Measurements from ENCODE around the gene PLEKHA1.

Gene PLEKHA1

DNA sequence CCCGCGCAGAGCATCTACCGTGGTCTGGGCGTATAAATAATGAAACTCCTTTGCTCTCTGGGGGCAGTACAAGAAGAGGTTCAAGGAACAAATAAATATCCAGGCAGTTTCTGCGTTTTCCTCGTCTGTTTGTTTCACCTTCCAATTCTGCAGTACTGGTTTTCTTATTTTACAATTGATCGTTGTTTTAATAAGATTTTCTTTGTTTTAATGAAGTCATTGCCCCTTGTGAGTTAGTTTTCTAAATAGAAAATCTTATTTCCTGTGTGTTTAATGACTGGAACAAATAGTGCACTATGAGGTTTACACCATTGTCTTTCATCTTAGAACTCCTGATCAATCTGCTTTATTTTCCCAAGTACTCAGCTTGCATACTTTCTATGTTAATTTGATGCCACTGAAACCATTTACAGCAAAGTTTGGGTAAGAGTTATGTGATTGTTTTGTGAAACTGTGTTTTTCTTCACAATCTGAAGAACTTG is 1.2 kb downstream of the PLEKHA1 start:
- DNase-seq (ENCODE audit: low read depth in 3 of 3, low spot score in 1 of 3), result no peak

DNA sequence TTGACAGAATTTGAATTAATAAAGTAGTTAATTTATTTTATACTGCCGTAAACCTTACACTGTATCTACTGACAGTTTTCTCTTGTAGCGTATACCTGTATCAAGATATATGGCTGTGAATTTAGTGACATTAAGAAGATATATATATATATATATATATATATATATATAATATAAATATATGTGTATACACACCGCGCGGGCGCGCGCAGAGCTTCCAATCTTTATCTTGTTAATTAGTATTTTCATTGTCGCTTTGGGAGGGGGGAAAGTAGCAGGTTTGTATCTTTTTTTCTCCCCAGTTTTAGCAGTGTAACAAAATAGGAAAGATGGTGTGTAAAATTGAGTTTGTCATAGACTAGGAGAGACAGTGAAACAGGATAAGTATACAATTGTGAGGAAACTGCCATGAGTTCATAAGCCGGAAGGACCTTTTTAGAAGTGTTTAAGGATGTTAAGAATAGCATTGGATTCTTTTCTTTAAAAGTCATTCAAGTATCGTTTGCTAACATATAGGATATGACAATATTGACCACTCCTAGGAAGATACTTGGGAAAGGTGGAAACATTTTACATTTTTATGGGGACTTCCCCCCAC is 2.0 kb downstream of the PLEKHA1 start:
- no peak for DNase-seq (ENCODE audit: low read depth in 3 of 3, low spot score in 1 of 3)

DNA sequence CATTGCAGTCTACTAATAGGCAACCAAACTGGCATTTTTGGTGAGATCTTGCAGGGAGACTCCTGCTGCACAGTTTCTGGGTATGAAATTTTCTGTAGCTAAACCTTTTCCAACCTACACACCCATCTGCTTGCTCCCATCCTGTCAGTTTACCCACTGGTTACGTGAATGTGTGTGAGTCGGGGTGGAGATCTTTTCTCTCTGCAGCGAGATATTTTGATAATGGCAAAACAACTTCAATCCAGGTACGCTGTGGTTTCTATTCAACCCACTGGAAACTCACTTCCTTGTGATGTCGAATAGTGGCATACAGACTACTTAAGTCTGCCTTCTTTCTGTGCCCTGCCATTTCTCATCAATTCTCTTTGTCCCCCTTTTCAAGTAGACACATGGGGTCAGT is 4.5 kb downstream of the PLEKHA1 start:
- no peak for DNase-seq (ENCODE audit: low read depth in 3 of 3, low spot score in 1 of 3)

DNA sequence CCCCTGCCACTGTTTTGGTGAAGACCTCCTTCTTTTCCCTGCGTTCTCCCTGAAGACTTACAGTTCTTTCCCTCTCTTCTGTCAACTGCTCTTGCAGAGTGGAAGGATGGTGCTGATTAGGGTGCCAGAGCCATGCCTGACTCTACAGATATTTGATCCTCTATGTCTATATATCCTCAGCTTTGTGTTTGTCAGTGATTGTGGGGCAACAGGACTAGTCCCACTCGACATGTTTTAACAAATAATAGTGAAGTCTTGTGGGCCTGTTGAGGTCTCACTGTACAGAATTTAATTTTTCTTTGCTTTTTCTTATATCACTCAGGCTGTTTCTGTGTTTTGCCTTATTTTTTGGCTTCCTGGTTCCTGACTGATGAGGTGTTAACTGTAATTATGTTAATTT is 5.0 kb downstream of the PLEKHA1 start:
- no peak for DNase-seq (ENCODE audit: low read depth in 3 of 3, low spot score in 1 of 3)

DNA sequence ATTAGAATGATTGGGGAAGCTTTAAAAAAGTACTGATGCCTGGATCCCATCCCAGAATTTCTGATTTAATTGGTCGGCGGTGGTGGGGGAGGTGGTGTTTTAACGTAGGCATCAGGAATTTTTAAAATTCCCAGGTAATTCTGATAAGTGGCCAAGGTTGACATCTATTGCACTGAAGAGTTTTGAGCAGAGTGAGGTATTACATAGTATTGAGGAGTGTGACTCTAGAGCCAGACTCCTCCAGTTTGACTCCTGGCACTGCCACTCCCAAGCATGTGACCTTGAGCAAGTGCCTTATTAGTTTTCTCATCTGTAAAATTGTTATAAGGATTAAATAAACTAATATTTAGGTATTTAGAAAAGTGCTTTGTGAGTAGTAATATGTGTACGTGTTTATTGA is 6.2 kb downstream of the PLEKHA1 start:
- no peak for DNase-seq (ENCODE audit: low read depth in 3 of 3, low spot score in 1 of 3)

DNA sequence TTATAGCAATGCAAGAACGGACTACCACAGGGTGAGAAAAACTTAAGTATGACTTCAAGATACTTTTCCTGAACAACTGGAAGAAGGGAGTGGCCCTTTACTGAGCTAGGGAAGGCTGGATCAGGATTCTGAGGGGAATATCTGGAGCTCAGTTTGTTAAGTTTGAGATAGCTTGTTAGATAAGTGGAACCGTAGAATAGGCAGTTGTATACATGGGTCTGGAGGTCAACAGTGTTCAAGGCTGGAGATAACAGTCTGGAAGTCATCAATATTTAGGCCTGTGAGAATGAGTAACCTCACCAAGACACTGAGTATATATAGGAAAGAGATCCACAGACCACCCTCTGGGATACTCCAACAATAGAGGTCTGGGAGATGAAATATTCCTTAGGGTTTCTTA is 7.2 kb downstream of the PLEKHA1 start:
- no peak for DNase-seq (ENCODE audit: low read depth in 3 of 3, low spot score in 1 of 3)

DNA sequence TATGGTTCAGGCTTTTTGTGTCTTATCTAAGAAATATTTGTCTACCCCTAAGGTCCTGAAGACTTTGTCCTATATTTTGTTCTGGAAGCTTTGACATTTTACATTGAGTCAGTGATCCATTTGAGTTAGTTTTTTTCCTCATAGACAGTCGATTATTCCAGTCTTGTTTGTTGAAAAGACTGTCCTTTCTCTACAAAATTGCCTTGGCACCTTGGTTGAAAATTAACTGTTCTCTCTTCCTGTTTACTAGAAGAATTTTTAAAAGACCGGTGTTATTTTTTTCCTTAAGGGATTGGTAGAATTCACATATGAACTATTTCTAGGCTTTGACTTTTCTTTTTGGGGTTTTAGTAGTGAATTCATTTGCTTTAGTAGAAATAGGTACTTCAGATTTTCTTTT is 12.0 kb downstream of the PLEKHA1 start:
- DNase-seq (ENCODE audit: low read depth in 3 of 3, low spot score in 1 of 3), result no peak

DNA sequence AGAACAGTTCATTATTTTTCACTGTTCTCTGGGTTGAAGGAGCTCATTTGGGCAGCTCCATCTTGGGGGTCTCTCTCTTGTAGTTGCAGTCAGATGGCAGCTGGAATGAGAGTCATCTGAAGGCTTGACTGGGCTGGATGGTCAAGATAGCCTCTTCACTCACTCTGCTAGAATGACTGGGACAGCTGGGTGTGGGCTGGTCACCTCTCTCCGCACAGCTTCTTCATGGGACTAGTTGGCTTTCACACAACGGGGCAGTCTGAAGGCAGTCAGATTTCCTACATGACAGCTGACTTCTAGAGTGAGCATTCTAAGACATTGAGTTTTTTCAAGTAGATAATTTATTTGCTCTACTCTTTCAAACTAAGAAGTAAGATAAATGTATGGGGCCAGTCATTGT is 13.1 kb downstream of the PLEKHA1 start:
- no peak for DNase-seq (ENCODE audit: low read depth in 3 of 3, low spot score in 1 of 3)

DNA sequence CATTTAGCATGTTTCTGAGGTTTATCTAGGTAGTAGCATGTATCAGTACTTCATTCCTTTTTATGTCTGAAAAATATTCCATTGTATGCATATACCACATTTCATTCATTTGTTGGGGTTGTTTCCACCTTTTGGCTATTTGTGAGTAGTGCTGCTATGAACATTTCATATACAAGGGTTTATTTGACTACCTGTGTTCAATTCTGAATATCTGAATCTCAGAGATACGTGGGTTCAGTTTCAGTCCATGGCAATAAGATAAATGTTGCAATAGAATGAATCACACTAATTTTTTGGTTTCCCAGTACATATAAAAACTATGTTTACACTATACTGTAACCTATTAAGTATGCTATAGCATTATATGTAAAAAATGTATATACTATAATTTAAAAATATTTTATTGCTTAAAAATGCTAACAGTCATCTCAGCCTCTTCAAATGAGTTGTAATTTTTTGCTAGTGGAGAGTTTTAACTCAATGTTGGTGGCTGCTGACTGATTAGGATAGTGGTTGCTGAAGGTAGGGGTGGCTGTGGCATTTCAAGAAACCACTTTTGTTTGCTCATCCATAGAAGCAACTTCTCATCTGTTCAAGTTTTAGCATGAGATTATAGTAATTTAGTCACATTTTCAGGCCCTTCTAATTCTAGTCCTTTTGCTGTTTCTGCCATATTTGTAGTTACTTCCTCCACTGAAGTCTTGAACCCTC is 13.9 kb downstream of the PLEKHA1 start:
- no peak for DNase-seq (ENCODE audit: low read depth in 3 of 3, low spot score in 1 of 3)

DNA sequence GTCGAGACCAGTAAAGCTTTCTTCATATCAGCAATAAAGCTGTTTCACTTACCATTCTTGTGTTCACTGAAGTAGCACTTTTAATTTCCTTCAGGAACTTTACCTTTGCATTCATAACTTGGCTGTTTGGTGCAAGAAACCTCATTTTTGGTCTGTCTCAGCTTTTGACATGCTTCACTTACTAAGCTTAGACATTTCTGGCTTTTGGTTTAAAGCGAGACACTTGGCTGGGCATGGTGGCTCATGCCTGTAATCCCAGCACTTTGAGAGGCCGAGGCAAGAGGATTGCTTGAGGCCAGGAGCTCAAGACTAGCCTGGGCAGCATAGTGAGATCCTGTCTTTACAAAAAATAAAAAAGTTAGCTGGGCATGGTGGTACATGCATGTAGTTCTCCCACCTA is 15.8 kb downstream of the PLEKHA1 start:
- DNase-seq (ENCODE audit: low read depth in 3 of 3, low spot score in 1 of 3), result no peak

DNA sequence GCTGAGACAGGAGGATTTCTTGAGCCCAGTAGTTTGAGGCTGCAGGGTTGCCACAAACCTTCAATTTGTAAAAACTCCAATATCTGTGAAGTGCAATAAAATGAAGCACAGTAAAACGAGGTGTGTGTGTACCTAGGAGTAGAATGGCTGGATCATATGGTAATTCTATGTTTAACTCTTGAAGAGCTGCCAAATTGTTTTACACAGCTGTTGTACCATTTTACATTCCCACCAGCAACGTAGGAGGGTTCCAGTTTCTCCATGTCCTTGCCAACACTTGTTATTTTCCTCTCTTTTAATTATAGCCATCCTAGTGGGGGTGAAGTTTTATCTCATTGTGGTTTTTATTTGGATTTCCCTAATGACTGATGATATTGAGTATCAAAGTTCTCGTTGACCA is 16.2 kb downstream of the PLEKHA1 start:
- DNase-seq (ENCODE audit: low read depth in 3 of 3, low spot score in 1 of 3), result no peak

DNA sequence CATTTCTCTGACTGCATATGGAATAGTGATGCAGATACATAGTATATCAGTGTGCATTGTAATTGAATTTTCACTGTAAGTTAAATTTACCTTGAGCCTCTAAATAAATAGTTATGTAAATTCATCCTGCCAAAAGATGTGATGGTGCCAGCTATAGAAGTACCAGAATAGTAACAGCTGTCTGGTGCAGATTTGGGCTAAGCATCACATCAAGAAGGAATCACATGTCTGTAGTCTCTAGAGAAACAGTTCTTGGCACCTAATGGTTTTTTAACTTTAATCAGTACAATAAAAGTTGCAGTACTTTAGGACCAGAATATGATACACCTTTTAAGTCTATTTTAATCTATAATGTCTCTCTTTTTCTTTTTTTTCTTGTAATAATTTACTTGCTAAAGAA is 17.4 kb downstream of the PLEKHA1 start:
- DNase-seq (ENCODE audit: low read depth in 3 of 3, low spot score in 1 of 3), result no peak

DNA sequence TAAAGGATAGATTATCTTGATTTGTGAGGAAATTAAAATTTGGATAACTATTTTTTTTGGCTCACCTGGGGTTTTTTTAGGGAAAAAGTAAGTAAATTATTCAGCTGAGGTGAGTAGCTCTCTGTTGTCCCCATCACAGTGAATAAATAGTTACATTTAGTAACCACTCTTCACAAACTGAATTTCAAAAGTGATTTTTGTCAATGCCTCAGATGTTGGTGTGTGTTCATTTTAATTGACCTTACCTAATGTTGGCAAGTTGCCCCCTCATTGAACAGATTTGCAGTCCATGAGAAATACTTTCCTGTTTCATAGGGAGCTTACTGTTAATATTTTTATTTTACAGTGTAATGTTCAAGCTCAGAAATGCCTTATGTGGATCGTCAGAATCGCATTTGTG is 18.3 kb downstream of the PLEKHA1 start:
- DNase-seq (ENCODE audit: low read depth in 3 of 3, low spot score in 1 of 3), result no peak

DNA sequence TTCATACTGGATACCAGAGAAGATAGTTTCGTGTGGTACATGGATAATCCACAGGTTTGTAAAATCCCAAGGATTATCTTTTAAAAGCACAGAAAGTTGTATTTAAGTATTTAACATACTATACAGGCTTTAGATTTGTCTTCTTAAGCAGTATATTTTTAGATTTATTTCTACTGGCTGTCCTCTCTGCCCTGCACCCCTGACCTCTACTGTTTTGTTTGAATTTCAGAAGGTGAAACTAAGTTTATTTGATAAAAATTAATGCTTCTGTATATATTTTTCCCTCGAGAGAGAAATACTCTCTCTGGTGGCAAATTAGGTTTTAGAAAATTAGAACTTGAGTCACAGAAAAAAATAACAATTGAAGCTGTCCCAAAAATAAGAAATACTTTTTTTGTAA is 18.8 kb downstream of the PLEKHA1 start:
- no peak for DNase-seq (ENCODE audit: low read depth in 3 of 3, low spot score in 1 of 3)

DNA sequence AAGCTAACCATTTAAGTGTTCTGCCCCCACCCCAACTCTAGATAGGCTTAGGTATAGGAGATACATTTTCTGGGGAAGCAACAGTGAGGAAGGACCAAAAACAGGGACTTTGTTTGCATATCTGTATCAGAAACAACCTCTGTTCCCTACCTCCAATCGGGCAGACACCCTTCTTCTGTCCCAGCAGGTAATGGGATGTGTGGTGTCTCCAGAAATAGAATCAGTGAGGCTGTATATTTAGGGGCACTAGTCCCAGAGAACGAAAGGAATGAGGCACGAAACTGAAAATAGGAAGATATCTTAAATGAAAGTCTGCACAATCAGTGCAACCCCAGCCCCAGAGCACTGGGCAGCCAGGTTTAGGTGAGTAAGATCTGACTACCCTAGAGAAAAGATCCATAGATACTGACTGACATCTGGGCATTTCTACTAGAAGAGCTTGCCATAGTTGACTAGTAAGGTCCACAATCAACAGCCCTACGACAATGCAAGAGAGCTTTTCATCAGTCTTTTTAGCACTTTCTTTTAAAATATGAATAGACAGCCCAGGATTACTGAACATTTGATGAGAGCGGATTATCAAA is 28.1 kb downstream of the PLEKHA1 start:
- DNase-seq (ENCODE audit: low read depth in 3 of 3, low spot score in 1 of 3), result no peak

DNA sequence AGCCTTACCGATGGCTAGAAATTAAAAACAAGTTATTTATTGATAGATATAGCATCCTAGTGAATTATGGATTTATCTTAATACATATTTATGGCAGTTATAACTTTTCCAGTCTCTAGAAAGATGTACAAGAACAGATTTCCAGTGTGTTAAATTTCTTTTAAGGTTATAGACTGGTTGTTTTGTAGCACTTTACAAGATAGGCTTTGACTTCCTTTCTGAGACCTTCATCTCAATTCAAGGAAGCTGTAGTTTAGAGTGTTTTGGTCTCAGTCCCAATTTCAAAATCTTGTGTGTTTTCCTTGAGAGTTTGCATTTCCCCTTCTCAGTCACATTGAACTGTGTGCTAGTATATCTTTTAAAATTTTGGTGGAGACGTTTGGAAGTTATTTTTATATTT is 30.1 kb downstream of the PLEKHA1 start:
- no peak for DNase-seq (ENCODE audit: low read depth in 3 of 3, low spot score in 1 of 3)

DNA sequence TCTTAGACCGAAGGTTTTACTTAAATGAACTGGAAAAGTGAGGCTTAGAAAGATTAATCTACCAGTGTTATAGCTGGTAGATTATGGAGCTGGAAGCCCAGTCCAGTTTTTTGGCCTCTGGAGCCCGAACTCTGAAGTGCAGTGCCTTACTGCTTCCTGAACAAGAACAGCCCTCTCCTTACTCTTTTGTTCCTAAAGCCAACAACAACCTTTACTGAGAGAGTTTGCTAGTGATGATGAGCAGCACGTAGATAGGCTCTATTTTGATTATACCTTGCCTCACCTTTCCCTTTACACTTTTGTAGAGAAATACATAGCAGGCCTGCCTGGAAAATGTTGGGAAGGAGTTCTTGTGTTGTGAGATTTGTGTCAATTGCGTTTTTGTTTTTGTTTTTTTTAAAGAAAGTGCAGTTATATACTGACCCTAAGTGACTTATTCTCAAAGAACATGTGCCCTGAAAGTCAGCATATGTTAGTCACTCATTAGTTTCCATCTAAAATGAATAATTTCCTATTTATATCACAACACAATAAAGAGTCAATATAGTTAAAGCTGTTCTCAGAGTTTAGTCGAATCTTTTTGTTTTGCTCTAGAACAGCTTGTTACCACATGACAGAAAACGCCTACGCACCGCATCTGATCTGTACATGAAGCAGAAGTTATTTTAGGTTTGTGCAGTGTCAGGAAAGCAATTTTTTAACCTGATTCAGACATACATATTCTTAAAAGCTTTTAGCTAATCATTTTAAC is 33.0 kb downstream of the PLEKHA1 start:
- DNase-seq (ENCODE audit: low read depth in 3 of 3, low spot score in 1 of 3), result peak in 1 of 3 donors; percentile 9

DNA sequence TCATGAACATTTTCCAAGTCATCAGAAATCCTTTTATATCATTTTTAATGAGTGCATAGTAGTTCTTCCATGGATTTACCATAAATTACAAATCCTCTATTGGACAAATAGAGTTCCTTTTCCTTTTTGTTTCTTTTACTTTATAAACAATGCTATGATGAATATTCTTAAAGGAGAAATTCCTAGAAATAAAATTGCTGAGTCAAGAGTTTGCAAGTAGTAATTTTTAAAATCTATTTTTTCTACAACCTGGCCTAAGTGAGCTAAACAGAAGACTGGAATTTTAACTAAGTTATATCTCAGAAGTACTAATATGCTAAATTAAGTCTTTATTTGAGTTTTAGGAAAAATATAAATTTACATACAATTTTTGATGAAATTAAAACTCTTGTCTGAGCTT is 38.8 kb downstream of the PLEKHA1 start:
- DNase-seq (ENCODE audit: low read depth in 3 of 3, low spot score in 1 of 3), result no peak

DNA sequence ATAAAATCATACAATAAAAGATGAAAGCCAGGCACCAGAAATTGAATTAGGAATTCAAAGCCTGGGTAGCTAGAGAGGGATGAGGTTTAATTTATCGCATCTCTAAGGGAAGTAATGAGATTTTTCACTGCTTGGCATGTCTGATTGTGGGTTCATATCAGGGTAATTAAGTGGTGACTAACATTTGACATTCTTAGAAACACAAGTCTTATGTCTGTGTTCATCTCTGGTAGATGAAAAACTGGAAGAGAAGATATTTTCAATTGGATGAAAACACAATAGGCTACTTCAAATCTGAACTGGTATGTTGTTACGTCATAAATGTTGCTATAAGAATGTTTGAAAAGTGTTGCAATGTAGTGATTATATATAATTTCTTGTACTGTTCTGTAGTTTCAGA is 43.2 kb downstream of the PLEKHA1 start:
- no peak for DNase-seq (ENCODE audit: low read depth in 3 of 3, low spot score in 1 of 3)

DNA sequence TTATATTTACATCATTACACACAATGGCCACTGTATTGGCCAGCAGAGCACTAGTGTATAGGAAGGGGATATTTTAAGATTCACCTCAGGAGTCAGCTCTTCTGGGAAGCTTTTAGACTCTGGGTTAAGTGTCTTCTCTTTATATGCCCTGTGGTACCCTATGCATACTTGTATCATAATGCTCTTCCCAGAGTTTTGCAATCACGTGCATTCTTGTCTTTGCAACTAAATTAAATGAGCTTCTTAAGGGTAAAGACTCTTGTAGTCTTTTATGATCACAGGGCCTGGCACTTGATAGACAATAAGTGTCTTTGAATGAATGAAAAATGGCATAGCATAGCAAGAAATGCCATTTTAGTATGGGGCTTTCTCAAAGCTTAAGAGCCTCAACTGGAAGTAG is 44.5 kb downstream of the PLEKHA1 start:
- no peak for DNase-seq (ENCODE audit: low read depth in 3 of 3, low spot score in 1 of 3)

DNA sequence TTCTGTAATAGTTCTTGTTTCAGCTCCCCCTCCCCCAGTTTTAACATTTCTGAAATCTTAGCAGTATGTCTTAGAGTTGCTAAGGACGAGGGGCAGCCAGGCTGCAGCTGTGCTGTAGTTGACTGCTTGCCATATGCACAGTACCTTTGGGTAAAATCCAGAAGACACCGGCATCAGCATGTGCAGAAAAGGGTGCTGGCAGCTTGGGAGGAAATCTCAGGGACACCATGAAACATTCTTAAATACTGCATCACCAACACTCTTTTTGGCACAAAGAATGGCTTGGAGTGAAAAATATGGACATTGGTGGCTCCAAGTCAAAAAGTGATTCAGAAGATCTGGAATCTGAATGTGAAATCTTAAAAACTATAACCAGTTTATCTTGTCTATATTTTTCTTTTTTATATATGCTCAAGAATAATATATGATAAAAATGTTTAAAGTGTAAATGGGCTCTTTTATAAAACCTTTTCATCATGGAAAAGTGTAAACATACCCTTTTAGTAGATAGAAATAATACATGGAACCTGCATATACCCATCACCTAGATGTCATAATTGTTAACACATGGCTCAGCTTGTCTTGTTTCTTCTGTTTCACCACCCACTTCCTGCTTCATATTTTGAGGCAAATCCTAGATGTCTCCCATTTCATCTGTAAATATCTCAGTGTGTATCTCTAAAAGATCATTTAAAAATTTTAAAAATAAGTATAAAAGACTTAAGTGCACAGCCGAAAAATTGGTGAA is 45.5 kb downstream of the PLEKHA1 start:
- DNase-seq (ENCODE audit: low read depth in 3 of 3, low spot score in 1 of 3), result no peak
